ENCODE measurements around the gene RPL34.

- TF ChIP-seq, protein P1, sequence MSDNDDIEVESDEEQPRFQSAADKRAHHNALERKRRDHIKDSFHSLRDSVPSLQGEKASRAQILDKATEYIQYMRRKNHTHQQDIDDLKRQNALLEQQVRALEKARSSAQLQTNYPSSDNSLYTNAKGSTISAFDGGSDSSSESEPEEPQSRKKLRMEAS (IDR thresholded peaks at IDR 0.05): no peak
- no peak for TF ChIP-seq EZH2 (IDR thresholded peaks at IDR 0.05; ENCODE audit: low read depth, low read length, severe bottlenecking)
- TF ChIP-seq CTCF (IDR thresholded peaks at IDR 0.05; ENCODE audit: control extremely low read depth in 1 of 3, insufficient read depth in 1 of 3, low read depth in 1 of 3, low read length in 3 of 3): no peak
- no peak for TF ChIP-seq TBP (IDR thresholded peaks at IDR 0.05; ENCODE audit: low read depth, low read length)
- no peak for TF ChIP-seq EP300 (IDR thresholded peaks at IDR 0.05; ENCODE audit: borderline replicate concordance in 1 of 2, low read depth in 2 of 2, low read length in 2 of 2)
- TF ChIP-seq SP1 (IDR thresholded peaks at IDR 0.05; ENCODE audit: low read depth, low read length): no peak
- no peak for TF ChIP-seq TAF7 (optimal IDR thresholded peaks at IDR 0.05; ENCODE audit: borderline replicate concordance, low read depth, low read length)
- no peak for TF ChIP-seq POLR2A (IDR thresholded peaks at IDR 0.05; ENCODE audit: control extremely low read depth in 1 of 2, low read depth in 2 of 2, low read length in 2 of 2)
- TF ChIP-seq HDAC6 (IDR thresholded peaks at IDR 0.05; ENCODE audit: low read depth, low read length): no peak
Measured at GRCh38 chr4:108636246-108636645, 15.9 kb downstream of the RPL34 start.

Data from H1 (cell line).